GM19023 (cell line): ENCODE results near the gene SMIM35.

ENCODE experiments used
- ATAC-seq: cut with Tn5 transposase; IDR thresholded peaks from one replicate; pipeline ENCODE4 v1.9.1; 2021; ENCODE audit warnings: mild to moderate bottlenecking, moderate library complexity; ENCODE audit not compliant: unreplicated experiment

Gene SMIM35

DNA sequence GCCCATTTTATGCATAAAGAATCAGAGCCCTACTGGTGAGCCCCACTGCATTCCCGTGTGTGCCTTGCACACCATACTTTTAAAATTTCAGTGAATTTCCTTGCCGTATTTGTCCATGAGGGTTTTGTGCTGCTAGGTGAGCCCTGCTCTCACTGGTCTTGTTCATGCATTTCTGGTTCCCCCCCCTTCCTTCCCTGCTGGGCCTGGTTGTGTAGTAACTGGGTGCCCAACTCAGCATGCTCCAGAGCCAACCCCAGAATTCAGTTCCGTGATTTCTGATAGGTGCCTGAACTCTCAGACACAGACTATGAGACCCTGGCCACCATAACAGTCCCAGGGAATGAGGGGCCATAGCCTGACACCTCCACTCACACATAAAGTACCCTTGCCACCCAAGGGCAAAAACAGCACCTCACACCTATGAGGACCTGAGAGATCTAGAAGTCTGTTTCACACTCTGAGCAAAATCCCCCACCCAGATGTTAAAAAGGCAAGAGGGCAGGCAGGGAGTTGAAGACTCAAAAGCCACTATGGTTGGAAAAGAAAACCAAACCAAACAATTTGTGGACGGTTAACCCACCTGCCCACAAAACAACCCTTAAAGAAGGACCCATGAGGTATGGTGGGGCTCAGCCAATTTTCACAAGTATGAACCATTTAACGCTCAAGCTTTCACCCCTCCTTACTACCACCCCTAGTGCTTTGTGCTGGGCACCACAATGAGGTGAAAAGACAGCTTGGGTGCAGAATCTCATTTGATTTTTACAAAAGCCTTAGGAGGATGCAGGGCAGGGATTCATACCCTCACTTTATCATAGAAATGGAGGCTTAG, 117.4 kb downstream of the SMIM35 start:
- ATAC-seq, result no peak

DNA sequence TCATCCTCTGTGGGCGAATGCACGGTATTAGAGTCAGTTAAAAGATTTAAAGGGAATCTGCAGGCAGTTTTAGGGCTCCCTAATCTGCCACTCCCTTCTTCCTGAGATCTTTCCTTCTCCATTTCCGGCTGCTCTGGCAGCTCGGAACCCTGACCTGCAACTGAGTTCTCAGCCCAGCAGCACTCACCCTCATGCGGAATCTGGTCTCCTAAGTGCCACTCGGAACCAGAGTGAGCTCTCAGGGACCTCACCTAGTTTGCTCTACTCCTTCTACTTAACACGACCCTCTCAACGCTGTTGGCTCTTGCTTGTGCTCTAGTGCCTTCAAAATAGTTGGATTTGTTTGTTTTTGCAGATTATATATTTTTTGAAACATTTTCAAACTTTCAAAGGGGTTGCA, 119.9 kb downstream of the SMIM35 start:
- ATAC-seq, result no peak

DNA sequence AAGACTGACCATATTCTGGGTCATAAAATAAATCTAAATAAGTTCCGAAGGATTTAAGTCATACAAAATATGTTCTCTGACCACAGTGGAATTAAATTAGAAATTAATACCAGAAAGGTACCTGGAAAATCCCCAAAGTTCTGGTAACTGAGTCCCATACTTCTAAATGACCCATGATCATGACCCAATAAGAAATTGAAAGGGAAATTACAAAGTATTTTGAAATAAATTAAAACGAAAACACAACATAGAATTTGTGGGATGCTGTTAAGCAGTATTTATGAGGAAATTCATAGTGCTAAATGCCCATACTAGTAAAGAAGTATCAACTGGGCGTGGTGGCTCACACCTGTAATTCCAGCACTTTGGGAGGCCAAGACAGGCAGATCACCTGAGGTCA, 123.9 kb downstream of the SMIM35 start:
- no peak for ATAC-seq

DNA sequence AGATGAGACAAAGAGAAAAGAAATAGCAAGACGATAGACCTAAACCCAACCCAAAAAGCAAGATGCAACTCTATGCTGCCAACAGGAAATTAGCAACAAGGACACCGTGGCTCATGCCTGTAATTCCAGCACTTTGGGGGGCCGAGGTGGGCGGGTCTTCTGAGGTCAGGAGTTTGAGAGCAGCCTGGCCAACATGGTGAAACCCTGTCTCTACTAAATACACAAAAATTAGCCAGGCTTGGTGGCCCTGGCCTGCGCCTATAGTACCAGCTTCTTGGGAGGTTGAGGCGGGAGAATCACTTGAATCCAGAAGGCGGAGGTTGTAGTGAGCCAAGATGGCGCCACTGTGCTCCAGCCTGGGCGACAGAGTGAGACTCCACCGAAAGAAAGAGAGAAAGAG, 124.9 kb downstream of the SMIM35 start:
- ATAC-seq, result no peak

DNA sequence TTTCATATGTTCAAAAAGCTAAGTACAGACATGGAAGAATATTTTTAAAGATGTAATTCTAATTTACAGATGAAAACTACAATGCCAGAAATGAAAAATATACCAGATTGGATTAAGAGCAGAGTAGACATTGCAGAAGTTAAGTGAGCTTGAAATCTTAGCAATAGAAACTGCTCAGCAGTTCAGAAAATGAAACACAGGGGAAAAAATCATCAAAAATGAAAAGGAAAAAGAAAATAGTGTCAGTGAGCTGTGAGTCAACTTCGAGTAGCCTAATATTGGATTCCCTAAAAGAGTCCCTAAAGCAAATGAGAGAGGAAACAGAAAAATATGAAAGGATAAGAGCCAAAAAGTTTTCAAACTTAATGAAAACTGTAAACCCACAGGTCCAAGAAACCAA, 126.4 kb downstream of the SMIM35 start:
- no peak for ATAC-seq

DNA sequence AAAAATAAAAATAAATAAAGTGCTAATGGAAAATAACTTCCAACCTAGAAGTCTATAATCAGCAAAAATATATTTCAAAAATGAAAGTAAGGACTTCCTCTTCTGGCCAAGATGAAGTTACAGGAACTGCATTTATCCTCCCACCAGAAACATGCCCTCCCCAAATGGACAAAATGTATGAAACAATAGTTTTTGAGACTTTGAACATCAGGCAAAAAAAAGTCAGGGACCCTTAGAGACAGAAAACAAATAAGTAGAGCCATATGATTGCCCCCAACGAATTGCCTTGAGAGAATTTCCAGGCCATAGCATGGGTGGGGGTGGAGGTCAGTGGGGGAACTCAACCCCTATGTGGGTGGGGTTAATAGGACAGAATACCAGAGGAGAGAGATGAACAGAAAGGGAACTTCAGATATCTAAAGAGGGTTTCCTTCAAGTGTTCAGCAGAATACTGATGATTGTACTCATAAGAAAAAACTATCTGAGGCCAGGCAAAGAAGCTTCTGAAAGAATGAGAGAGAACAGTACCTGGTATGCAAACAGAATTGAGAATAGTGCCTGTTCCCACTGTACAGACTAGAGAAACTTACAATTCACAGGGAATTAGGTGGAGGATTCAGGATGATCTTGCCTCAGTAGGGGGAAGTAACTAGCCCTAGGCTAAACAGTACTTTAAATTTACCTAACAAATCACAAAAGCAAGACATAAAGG, 127.2 kb downstream of the SMIM35 start:
- ATAC-seq, result no peak

DNA sequence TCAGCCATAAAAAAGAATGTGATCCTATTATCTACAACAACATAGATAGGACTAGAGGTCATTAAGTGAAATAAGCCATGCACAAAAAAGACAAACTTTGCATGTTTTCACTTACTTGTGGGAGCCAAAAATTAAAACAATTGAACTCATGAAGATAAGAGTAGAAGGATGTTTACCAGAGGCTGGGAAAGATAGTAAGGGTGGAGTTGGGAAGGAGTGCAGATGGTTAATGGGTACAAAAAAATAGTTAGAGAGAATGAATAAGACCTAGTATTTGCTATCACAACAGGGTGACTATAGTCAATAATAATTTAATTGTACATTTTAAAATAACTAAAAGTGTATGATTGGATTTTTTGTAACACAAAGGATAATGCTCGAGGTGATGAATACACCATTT, 127.8 kb downstream of the SMIM35 start:
- ATAC-seq, result no peak
